HUES6 (cell line): ENCODE measurements around the gene ATXN7.

Experiments
- H3K27ac ChIP-seq: 2 replicates; pipeline ENCODE4 v1.7.0; 2013; ENCODE audit warnings: low read depth, mild to moderate bottlenecking, low read length, inconsistent platforms
- H3K27me3 ChIP-seq: 2 replicates; pipeline ENCODE4 v1.6.1; 2013; ENCODE audit warnings: low read length; ENCODE audit not compliant: control insufficient read depth, insufficient read depth
- H3K36me3 ChIP-seq: 2 replicates; pipeline ENCODE4 v1.6.1; 2013; ENCODE audit warnings: low read length; ENCODE audit not compliant: control insufficient read depth, insufficient read depth
- H3K4me1 ChIP-seq: 2 replicates; pipeline ENCODE4 v1.6.1; 2013; ENCODE audit warnings: low read length; ENCODE audit not compliant: control insufficient read depth, insufficient read depth
- H3K4me3 ChIP-seq: 2 replicates; pipeline ENCODE4 v1.5.1; 2013; ENCODE audit warnings: low read depth, low read length
- H3K9ac ChIP-seq: one replicate; pipeline ENCODE4 v1.6.1; 2013; ENCODE audit warnings: mild to moderate bottlenecking, low read length
- H3K9me3 ChIP-seq: 2 replicates; pipeline ENCODE4 v1.6.1; 2013; ENCODE audit warnings: low read depth, low read length; ENCODE audit not compliant: control insufficient read depth, insufficient read depth

ATXN7 gene

GRCh38 chr3:63921741-63922482 is 58.2 kb downstream of the ATXN7 start:
- no peaks in the 10 kb centered on the region for H3K27me3 ChIP-seq
- no peak overlapping the region for H3K4me3 ChIP-seq
- peaks cover 52% of the 10 kb centered on the region for H3K36me3 ChIP-seq
- H3K27ac ChIP-seq: no peak overlapping the region
- peaks cover 15% of the 10 kb centered on the region for H3K9me3 ChIP-seq
- H3K4me1 ChIP-seq: no peaks in the 10 kb centered on the region
- no peak overlapping the region for H3K9ac ChIP-seq

- Histone ChIP-seq H3K9ac (no peak overlapping the region), H3K36me3 (peaks cover 45% of the 10 kb centered on the region), H3K27me3 (no peaks in the 10 kb centered on the region), H3K27ac (no peak overlapping the region), H3K9me3 (peaks cover 15% of the 10 kb centered on the region), H3K4me1 (no peaks in the 10 kb centered on the region), H3K4me3 (no peak overlapping the region)
These were observed 59.0 kb downstream of the ATXN7 start for GRCh38 chr3:63922491-63923199.

GRCh38 chr3:63926309-63926708 is 62.6 kb downstream of the ATXN7 start:
- H3K36me3 ChIP-seq: peaks cover 38% of the 10 kb centered on the region

GRCh38 chr3:63927422-63928280 is 64.0 kb downstream of the ATXN7 start:
- Histone ChIP-seq H3K9me3 (peaks cover 15% of the 10 kb centered on the region), H3K9ac (no peak overlapping the region), H3K27ac (no peak overlapping the region), H3K36me3 (peaks cover 33% of the 10 kb centered on the region), H3K4me1 (no peaks in the 10 kb centered on the region), H3K27me3 (no peaks in the 10 kb centered on the region), H3K4me3 (no peak overlapping the region)

More at GRCh38 chr3:63926309-63926708, 62.6 kb downstream of the ATXN7 start:
- Histone ChIP-seq H3K4me1 (no peaks in the 10 kb centered on the region), H3K27ac (no peak overlapping the region), H3K9ac (no peak overlapping the region), H3K9me3 (peaks cover 15% of the 10 kb centered on the region), H3K27me3 (no peaks in the 10 kb centered on the region), H3K4me3 (no peak overlapping the region)

- H3K27ac ChIP-seq: no peak overlapping the region
These were observed 67.6 kb downstream of the ATXN7 start for GRCh38 chr3:63931290-63931689.

GRCh38 chr3:63932509-63933212 is 69.0 kb downstream of the ATXN7 start:
- Histone ChIP-seq H3K4me1 (peaks cover 24% of the 10 kb centered on the region), H3K27ac (no peak overlapping the region), H3K9ac (no peak overlapping the region), H3K4me3 (no peak overlapping the region), H3K9me3 (no peaks in the 10 kb centered on the region), H3K36me3 (no peaks in the 10 kb centered on the region), H3K27me3 (no peaks in the 10 kb centered on the region)

More at GRCh38 chr3:63931290-63931689, 67.6 kb downstream of the ATXN7 start:
- Histone ChIP-seq H3K9ac (no peak overlapping the region), H3K27me3 (no peaks in the 10 kb centered on the region), H3K9me3 (no peaks in the 10 kb centered on the region), H3K4me3 (no peak overlapping the region), H3K4me1 (peaks cover 16% of the 10 kb centered on the region), H3K36me3 (peaks cover 4% of the 10 kb centered on the region)

GRCh38 chr3:63933459-63933858 is 69.8 kb downstream of the ATXN7 start:
- no peaks in the 10 kb centered on the region for H3K27me3 ChIP-seq
- H3K27ac ChIP-seq: no peak overlapping the region
- no peaks in the 10 kb centered on the region for H3K36me3 ChIP-seq
- no peak overlapping the region for H3K4me3 ChIP-seq
- H3K9me3 ChIP-seq: no peaks in the 10 kb centered on the region
- peaks cover 29% of the 10 kb centered on the region for H3K4me1 ChIP-seq
- H3K9ac ChIP-seq: no peak overlapping the region

GRCh38 chr3:63934041-63934866 is 70.6 kb downstream of the ATXN7 start:
- H3K4me3 ChIP-seq: no peak overlapping the region
- H3K9ac ChIP-seq: no peak overlapping the region
- H3K4me1 ChIP-seq: peaks cover 29% of the 10 kb centered on the region

GRCh38 chr3:63936925-63937324 is 73.3 kb downstream of the ATXN7 start:
- no peaks in the 10 kb centered on the region for H3K36me3 ChIP-seq

More at GRCh38 chr3:63934041-63934866, 70.6 kb downstream of the ATXN7 start:
- H3K27ac ChIP-seq: no peak overlapping the region
- H3K9me3 ChIP-seq: no peaks in the 10 kb centered on the region
- no peaks in the 10 kb centered on the region for H3K27me3 ChIP-seq
- H3K36me3 ChIP-seq: no peaks in the 10 kb centered on the region

More at GRCh38 chr3:63936925-63937324, 73.3 kb downstream of the ATXN7 start:
- Histone ChIP-seq H3K9me3 (no peaks in the 10 kb centered on the region), H3K27me3 (no peaks in the 10 kb centered on the region), H3K4me3 (no peak overlapping the region), H3K4me1 (peaks cover 29% of the 10 kb centered on the region), H3K9ac (no peak overlapping the region), H3K27ac (no peak overlapping the region)
